ENCODE results near the gene ERN1.

ERN1 gene

GRCh38 chr17:64107500-64108236, 22.3 kb downstream of the ERN1 start:
- no peak for DNase-seq

GRCh38 chr17:64106918-64107317, 23.0 kb downstream of the ERN1 start:
- DNase-seq, result no peak

DNA sequence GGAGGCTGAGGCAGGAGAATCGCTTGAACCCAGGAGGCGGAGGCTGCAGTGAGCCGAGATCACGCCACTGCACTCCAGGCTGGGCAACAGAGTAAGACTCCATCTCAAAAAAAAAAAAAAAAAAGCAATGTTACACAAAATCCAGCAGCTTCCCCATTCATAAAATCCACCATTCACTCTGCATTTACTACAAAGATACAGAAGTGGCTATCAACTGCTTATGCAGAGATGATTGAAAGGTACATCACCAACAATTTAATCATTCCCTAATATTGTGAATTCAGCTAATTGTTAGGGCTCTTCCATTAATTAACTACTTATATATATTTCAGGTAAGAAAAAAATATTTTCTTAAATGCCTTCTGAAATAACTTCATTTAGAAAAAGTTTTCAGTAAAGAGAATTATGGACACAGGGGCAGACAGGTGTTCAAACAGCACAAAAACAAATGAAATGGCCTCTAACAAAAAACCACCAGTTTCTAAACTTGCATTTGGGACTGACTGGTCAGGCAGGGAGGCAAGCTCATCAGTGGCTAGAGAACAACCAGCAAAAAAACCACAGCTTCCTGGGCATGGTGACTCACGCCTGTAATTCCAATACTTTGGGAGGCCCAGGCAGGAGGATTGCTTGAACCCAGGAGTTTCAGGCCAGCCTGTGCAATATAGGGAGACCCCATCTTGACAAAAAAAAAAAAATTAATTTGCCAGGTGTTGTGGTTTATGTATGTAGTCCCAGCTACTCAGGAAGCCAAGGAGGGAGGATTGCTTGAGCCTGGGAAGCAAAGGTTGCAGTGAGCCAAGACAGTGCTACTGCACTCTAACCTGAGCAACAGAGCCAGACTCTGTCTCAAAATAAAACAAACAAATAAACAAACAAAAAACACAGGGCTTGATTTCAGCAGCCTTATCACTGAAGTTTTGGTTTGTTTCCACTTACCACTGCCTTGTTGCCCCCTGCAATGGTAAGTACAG, 26.3 kb downstream of the ERN1 start:
- DNase-seq, result no peak

DNA sequence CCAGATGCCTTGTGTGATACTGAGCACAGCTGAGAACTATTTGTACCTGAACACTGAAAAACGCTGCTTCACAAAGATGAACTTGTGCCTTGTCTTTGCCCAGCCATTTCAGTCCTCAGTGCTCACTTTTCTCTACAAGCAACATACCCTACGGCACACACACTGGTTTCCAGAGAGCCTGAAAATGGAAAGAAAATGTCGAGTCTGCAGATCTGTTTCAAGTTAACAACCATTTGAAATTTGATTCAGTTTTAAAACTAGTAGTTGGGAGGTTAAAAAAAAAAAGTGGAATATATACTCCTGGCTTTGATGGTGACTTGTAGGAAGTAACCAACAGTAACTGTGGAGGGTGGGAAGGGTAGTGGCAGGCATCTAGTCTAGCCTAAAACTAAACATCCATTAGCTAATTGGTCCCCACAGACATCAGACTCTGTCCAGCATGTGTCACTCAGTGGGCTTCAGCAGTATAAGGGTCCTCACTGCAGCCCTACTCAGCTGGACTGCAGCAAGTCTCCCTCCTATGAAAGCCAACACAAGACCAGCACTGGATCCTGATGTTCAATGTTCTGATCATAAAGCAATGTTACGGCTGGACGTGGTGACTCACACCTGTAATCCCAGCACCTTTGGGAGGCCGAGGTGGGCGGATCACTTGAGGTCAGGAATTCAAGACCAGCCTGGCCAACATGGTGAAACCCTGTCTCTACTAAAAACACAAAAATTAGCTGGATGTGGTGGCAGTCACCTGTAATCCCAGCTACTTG, 27.1 kb downstream of the ERN1 start:
- no peak for DNase-seq

DNA sequence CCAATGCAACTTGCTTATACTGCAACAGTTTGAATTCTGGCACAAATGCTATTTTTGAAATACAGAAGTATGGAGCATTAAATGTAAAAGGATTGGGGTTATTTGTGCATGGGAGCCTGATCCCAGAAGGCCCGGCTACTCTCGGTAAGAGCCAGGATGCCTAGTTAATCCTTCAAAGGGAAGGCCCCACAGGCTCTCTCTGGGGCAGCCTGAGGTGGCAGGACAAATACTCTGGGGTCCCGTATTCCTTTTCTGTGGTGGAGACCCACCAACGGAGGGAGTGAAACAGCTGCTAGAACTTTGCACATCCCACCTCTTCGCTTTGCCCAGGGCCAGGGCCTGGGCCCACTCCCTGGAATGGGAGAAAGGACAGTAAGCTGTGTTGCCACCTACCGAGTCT, 30.4 kb downstream of the ERN1 start:
- DNase-seq, result no peak

- no peak for DNase-seq
Measured at GRCh38 chr17:64097196-64097936, 32.6 kb downstream of the ERN1 start.

GRCh38 chr17:64096037-64096436, 33.9 kb downstream of the ERN1 start:
- DNase-seq, result no peak

- no peak for DNase-seq
Measured at GRCh38 chr17:64095144-64095882, 34.6 kb downstream of the ERN1 start.

- no peak for DNase-seq
Measured at GRCh38 chr17:64094412-64094811, 35.5 kb downstream of the ERN1 start.

DNA sequence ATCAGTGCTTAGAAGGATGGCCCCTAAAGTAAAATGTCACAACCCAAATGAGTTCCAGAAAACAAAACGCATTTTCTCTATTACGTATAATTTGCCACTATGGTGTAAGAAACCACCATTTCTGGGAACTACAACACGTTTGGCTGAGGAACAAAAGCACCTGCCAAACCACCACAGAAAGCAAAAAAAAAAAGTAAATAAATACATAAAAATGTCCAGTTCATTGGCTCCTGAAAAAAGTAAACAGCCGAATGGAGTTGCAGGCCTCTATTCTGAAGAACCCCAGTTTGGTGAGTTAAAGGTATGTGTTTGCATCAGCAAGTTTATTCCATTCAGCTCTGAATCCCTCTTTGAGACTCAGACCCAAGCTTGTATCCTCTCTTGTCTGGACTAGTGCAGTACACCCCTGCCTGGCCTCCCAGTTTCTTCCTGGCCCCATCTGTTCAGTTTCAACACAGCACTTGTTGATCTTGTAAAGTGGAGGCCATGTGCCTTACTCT, 36.9 kb downstream of the ERN1 start:
- no peak for DNase-seq

GRCh38 chr17:64092113-64092512, 37.8 kb downstream of the ERN1 start:
- no peak for DNase-seq

DNA sequence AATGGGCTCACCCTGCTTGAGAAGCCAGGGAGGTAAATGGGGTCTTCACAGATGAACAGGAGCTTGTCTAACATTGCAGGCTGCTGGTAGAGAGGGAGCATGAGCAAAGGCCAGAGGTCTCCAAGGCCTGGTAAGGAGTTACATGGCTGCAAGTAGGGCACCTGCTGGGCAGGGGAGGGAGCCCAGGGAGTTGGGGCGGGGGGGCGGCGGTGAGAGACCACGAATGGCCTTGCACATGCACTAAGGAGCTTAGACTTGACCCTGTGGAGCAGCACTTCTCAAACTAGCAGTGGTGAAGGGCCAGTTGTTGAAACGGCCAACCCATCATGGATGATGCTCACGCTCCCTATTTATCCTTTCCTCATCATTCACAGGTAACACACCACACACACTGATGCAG, 38.4 kb downstream of the ERN1 start:
- no peak for DNase-seq

DNA sequence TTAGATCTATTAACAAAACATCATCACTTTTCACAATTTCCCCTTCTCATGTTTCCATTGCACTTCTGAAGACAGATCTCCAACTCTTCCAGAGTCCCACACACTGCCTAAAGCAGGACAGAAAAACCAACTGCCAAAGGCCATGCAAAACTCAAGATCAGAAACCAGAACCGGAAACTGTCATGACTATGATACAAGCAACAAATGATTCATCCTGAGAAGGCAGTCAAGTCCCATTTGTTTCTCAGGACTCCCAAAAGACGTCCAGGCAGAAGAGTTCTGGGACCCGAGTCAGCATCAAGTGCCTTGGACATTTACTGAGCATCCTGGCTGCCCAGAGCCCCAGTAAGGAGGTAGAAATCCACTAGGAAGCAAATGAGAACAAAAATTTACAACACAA, 38.8 kb downstream of the ERN1 start:
- no peak for DNase-seq

- no peak for DNase-seq
Measured at GRCh38 chr17:64090144-64090543, 39.8 kb downstream of the ERN1 start.

DNA sequence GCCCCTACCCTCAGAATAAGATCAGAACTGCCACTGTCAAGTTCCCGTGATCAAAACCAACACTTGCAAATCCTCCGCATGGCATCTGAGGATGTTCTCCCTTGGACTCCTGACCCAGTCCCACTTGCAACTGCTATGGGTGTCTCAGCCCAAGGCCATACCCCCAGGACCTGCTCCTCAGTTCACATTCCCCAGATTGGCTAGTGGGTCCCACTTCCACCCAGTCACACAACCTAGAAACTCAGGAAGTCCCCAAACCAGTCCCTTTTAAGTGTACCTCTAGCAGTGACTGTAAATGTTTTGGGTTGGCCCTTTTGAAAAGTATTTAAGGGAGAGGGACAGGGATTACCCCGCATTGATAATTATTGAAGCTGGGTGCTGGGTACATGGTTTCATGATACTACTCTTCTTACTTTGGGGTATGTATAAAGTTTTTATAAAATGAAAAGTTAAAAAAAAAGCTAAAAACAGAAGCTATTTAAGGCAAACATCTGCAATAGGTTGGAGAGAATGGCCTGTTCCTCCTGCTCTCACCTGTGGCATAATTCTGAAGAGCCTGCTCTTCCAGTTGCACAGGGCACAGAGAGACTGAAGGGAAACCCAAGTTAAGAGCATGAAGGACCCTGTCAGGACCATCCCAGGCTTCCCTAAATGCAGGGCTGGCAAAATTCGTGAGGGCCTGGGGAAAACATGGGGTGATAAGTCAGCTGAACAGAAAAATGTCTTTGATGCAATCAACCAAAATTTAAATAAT, 42.5 kb downstream of the ERN1 start:
- DNase-seq, result no peak

GRCh38 chr17:64085650-64086005, 44.3 kb downstream of the ERN1 start:
- DNase-seq, result no peak

- DNase-seq, result no peak
Measured at GRCh38 chr17:64084940-64085649, 44.8 kb downstream of the ERN1 start.

- no peak for DNase-seq
Measured at GRCh38 chr17:64084086-64084939, 45.6 kb downstream of the ERN1 start.

GRCh38 chr17:64083563-64084085, 46.3 kb downstream of the ERN1 start:
- DNase-seq, result no peak

Measured in activated CD8-positive, alpha-beta memory T cell treated with anti-CD3 and anti-CD28 coated beads, Interleukin-2, amount 50 U/mL, for 4 hours (primary cell).